AG04449 (cell line): ENCODE data around the gene DDX10.

Experiments used
- CTCF ChIA-PET: fragments of 350-600 bp; formaldehyde crosslinking; extraction: SDS; loops from one replicate; lab custom pipeline; 2021; ENCODE audit warnings: antibody characterized with exemption; lab: Yijun Ruan, JAX
- POLR2A ChIA-PET: fragments of 400-600, 350-600 bp; formaldehyde crosslinking; extraction: SDS; loops from one replicate; lab custom pipeline; 2020; ENCODE audit warnings: antibody characterized with exemption, inconsistent platforms; lab: Yijun Ruan, JAX
- DNase-seq: peaks from one replicate; pipeline ENCODE4 v3.0.0-alpha.2; 2010; ENCODE audit warnings: low read depth, low spot score
- H3K4me3 ChIP-seq: 2 replicates; pipeline ENCODE4 v1.5.1; 2011; ENCODE audit warnings: low read depth, mild to moderate bottlenecking, control low read depth, low read length
- CTCF ChIP-seq: IDR thresholded peaks from one replicate; pipeline ENCODE4 v1.5.1; 2011; ENCODE audit warnings: mild to moderate bottlenecking, moderate library complexity, low read length, control low read depth, inconsistent platforms; ENCODE audit not compliant: insufficient read depth; ENCODE audit errors: missing control alignments

DDX10 gene

GRCh38 chr11:108715239-108715638 is 50.4 kb downstream of the DDX10 start:
- CTCF ChIA-PET: interaction anchor here (0.7 to 2.3 kb wide), 2 partner anchors 17 to 199 kb away, joined by 3 to 6 read pairs; no protein-coding TSS in a partner anchor
- DNase-seq: no peak
- TF ChIP-seq CTCF: no peak
- POLR2A ChIA-PET: interaction anchor here (0.7 kb wide), 1 partner anchor 580 kb away, joined by 6 read pairs; no protein-coding TSS in a partner anchor
- H3K4me3 ChIP-seq: no peak overlapping the region

GRCh38 chr11:108718466-108718865 is 53.6 kb downstream of the DDX10 start:
- POLR2A ChIA-PET: no interaction called here
- no peak for DNase-seq
- TF ChIP-seq CTCF: no peak
- no peak overlapping the region for H3K4me3 ChIP-seq
- CTCF ChIA-PET: interaction anchor here (0.6 to 1.7 kb wide), 2 partner anchors 20 to 1646 kb away, joined by 3 to 7 read pairs; no protein-coding TSS in a partner anchor

- no peak for DNase-seq
- ChIA-PET POLR2A (no interaction called here), CTCF (interaction anchor here (0.7 to 1.5 kb wide), 5 partner anchors 8 to 27 kb away, joined by 3 to 7 read pairs (median 4); no protein-coding TSS in a partner anchor)
- TF ChIP-seq CTCF: no peak
- no peak overlapping the region for H3K4me3 ChIP-seq
Measured at GRCh38 chr11:108724974-108725689, 60.3 kb downstream of the DDX10 start.

- no peak for TF ChIP-seq CTCF
- CTCF ChIA-PET: interaction anchor here (0.8 to 1.1 kb wide), 2 partner anchors 8 to 28 kb away, joined by 4 read pairs; no protein-coding TSS in a partner anchor
- POLR2A ChIA-PET: no interaction called here
- H3K4me3 ChIP-seq: no peak overlapping the region
- no peak for DNase-seq
Measured at GRCh38 chr11:108726077-108726800, 61.4 kb downstream of the DDX10 start.

- ChIA-PET POLR2A (no interaction called here), CTCF (interaction anchor here (1.1 kb wide), 1 partner anchor 30 kb away, joined by 4 read pairs; no protein-coding TSS in a partner anchor)
- no peak for DNase-seq
- no peak for TF ChIP-seq CTCF
- no peak overlapping the region for H3K4me3 ChIP-seq
Measured at GRCh38 chr11:108727665-108728064, 62.8 kb downstream of the DDX10 start.

- ChIA-PET POLR2A (no interaction called here), CTCF (interaction anchor here (1.3 kb wide), 2 partner anchors 9 to 32 kb away, joined by 3 to 4 read pairs; no protein-coding TSS in a partner anchor)
- no peak for DNase-seq
Measured at GRCh38 chr11:108729227-108729871, 64.5 kb downstream of the DDX10 start.

More at GRCh38 chr11:108729227-108729871, 64.5 kb downstream of the DDX10 start:
- no peak for TF ChIP-seq CTCF
- H3K4me3 ChIP-seq: no peak overlapping the region
